Hindlimb muscle (tissue), 1 donor: Measurements from ENCODE around the gene NOXA1. TPM values are rescaled to one million over a fixed set of nuclear protein-coding genes. Genes with fewer than 3 reads are reported as not detected.

Experiments
- DNase-seq: peaks from one replicate; pipeline ENCODE4 v3.0.0-alpha.2; 2013
- polyA plus RNA-seq: library from polyadenylated mRNA; unstranded; fragments of 120-200 nt; gene quantifications from one replicate; pipeline ENCODE4 v1.2.1, GENCODE V29; 2013; ENCODE audit not compliant: insufficient read length

The NOXA1 gene
- polyA plus RNA-seq, 1 donor, result 4.2 TPM

DNA sequence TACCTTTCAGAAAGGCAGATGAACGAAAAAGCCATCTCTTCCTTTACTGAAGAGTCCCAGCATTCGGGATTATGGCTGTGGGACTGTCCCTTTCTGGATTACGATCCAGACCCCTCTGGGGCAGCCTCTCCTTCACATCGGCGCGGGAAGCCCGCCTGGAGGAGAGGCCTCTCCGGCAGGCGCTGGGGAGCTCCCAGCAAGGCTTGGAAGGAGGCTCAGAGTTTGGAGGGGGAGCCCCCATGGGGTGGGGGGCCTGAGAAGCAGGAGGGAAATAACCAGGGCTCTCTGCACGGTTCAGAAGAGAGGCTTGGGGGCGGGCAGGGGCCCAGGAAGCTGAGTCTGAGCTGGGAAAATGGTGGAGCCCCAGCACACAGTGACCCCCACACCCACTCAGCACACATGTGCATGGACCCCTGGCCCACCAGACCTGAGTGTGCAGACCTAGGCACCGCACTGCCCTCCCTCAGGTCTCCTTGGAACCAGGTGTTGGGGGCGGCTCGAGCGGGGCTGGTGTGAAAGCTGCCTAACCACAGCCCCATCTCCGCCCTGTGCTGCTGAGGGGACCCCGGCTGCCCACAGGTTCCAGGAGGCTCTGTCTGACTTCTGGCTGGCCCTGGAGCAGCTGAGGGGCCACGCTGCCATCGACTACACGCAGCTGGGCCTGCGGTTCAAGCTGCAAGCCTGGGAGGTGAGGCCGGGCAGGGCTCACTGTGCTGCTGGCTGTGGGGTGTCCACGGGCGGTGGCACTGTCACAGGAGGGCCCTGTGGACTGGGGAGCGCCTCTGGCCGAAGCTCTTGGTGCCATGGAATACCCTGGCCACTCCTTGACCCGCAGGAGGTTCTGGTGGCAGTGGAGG is 4.5 kb downstream of the NOXA1 start:
- DNase-seq, result no peak

DNA sequence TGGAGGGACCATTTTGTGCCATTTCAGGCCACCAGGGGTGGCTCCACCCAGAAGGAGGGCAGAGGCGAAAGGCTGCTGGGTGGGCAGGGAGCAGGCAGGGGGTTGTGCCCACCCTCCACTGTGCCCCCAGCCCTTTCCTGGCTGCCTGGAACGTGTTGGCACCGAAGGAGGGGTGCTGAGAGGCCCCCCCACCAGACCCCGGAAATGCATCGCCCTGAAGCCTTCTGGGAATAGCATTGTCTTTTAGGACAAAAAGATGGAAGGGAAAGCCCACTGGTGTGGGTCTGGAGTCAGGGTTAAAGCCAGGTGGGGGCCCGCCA is 5.1 kb downstream of the NOXA1 start:
- no peak for DNase-seq

DNA sequence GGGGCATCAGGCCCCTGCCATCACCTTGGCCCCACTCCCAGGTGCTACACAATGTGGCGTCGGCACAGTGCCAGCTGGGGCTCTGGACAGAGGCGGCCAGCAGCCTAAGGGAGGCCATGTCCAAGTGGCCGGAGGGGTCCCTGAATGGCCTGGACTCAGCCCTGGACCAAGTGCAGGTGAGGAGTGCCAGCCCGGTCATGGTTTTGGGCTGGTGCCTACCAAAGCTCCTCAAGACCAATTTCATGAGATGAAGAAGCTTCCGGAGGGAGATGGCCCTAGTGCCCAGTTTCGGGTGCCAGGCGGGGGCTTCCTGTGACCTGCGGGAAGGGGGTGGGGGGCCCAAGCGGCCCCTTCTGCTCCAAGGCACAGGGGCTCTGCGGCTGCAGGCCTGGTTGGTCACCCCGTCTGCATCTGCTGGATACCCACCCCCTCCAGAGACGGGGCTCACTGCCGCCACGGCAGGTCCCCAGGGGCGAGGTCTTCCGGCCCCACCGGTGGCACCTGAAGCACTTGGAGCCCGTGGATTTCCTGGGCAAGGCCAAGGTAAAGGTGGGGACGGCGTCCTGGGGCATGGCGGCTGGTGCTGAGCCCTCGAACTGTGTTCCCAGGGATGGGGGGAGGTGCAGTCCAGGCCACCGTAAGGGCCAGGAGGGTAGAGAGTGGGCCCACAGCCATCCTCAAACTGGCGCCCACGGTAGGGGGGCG is 5.8 kb downstream of the NOXA1 start:
- no peak for DNase-seq

DNA sequence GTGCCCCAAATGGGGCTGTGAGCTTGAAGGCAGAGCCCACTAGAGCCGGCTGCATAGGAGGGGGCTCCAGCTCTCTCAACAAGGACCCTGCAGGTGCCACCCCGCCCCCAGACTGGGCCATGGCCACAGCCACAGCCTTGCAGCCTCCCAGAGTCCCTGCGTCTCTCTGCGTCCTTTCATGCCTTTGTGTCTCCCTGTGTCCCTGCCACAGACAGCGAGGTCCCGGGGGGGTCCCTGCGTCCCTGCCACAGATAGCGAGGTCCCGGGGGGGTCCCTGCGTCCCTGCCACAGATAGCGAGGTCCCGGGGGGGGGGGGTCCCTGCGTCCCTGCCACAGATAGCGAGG is 6.3 kb downstream of the NOXA1 start:
- DNase-seq, result no peak

GRCh38 chr9:137429974-137430722 is 7.0 kb downstream of the NOXA1 start:
- no peak for DNase-seq

- no peak for DNase-seq
These were observed 7.7 kb downstream of the NOXA1 start for GRCh38 chr9:137430723-137431415.

DNA sequence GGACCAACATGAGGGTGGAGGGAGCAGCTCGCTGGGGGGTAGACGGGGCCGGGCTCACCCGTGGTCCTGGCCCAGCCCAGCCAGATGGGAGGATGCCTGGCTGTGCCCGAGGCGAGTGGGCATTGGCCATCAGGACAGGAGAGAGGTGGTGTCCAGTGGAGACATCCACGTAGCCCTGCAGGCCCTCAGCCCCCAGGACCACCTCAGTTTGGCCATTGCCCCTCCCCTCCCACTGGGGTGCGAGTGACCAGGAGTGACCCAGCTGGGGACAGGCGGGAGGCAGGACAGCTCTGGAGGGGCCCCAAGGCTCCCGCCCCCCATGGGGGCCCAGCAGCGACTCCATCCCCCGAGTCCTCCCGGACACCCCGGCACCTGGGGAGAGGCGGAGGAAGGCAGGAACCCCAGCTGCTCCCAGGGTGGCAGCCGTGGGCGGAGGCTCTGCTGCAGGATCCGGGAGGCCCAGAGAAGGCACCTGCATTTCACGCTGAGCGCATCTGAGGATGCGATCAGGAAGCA is 8.3 kb downstream of the NOXA1 start:
- DNase-seq, result no peak

DNA sequence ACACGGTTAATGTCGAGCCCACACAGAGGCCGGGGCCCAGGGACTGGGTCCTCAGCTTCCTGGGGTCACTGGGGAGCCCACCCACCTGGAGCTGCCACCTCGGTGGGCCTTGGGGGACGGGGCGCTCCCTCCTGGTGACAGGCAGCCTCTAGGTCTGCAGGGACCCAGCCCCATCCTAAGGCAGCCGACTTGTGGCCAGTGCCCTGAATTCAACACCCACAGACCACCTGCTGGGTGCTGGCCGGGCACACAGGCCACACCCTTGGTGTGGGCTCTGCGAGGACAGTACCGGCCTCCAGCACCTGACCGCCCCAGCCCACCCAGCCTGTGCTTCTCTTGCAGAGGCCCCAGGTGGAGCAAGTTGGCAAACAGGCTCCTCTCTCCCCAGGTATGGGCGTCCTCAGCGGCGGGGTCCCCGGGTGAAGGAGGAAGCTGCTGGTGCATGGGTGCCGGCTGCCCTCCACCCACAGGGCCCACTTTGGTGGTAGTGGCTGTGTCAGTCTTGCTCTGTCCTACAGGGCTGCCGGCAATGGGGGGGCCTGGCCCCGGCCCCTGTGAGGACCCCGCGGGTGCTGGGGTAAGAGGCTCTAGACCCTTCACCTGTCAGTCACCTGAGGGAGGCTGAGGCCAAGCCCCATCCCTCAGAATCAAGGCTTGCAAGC is 9.6 kb downstream of the NOXA1 start:
- no peak for DNase-seq

- DNase-seq, result no peak
These were observed 10.2 kb downstream of the NOXA1 start for GRCh38 chr9:137433349-137433915.

DNA sequence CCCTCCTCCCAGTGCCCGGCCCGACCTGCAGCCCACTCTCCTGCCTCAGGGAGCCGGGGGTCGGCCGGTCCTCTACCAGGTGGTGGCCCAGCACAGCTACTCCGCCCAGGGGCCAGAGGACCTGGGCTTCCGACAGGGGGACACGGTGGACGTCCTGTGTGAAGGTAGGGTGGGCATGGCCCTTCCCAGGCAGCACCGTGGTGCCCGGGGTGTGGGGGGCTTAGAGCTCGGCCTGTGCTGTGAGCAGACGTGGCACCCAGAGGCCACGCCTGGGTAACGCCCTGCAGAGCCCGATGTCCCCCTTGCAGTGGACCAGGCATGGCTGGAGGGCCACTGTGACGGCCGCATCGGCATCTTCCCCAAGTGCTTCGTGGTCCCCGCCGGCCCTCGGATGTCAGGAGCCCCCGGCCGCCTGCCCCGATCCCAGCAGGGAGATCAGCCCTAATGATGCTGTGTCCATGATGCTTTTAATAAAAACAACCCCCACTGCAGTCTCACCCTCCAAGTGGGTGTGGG is 10.8 kb downstream of the NOXA1 start:
- no peak for DNase-seq

DNA sequence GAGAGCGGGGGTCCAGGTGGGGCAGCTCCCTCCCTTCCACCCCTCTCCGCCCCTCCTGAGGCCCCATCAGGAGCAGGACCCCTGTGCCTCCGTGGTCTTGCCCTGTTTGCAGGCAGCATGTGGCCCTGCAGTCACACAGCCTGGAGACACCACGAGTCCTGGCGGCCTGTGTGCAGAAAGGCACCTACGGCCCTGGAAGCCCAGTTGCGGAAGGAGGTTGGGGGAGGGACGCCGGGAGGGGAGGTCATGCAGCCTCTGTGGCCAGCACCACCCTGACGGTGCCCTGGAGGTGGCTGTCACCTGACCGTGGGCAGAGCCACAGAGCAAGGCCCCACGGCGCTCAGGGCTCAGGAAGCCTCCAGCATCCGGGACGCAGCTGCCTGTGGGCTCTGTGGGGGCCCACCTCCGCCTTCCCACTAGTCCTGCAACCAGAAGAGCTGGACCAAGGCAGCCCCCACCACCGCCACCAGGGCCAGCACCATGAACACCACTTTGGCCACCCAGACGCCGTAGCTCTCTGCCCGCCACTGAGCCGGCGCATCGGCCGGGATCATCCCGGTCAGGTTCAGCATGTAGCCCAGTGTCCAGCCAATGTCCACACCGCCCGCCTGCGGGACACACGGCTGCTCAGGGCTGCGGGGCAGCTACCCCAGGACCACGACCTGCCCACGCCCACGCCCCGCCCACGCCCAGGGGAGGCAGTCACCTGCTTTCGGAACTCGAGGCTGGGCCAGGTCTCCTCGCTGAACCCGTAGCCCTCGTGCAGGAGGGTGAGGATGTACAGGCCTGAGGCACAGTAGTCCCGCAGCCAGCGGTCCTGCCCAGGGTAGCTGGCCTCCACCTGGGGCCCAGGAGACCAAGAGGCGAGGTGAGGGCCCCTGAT is 11.5 kb downstream of the NOXA1 start:
- DNase-seq, result no peak

DNA sequence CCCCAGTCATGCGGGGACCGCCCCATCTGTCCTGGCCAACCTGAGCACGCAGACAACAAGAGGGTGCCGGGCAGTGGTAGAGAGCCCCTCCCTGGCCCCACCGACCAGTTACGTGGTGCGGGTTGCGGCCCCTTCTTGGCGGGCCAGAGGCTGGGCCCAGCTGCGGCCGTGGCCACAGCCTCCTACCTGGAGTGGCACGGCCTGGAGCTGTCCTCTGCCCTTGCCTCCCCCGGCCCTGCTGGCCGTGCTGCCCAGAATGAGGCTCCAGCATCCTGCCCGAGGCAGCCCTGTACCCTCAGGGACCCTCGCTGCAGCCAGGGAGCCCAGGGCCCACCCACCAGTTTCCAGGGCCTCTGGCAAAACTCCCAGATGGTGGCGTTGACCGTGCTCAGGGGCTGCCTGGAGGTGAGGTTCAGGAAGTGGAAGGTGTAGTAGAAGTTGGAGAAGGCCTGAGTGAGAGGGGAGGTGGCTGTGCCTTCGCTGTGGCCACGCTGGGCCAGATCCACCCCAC is 12.2 kb downstream of the NOXA1 start:
- DNase-seq, result no peak

- no peak for DNase-seq
These were observed 13.0 kb downstream of the NOXA1 start for GRCh38 chr9:137435980-137436760.

GRCh38 chr9:137436761-137437600 is 13.8 kb downstream of the NOXA1 start:
- DNase-seq, result no peak

- DNase-seq, result no peak
These were observed 14.7 kb downstream of the NOXA1 start for GRCh38 chr9:137437691-137438590.

DNA sequence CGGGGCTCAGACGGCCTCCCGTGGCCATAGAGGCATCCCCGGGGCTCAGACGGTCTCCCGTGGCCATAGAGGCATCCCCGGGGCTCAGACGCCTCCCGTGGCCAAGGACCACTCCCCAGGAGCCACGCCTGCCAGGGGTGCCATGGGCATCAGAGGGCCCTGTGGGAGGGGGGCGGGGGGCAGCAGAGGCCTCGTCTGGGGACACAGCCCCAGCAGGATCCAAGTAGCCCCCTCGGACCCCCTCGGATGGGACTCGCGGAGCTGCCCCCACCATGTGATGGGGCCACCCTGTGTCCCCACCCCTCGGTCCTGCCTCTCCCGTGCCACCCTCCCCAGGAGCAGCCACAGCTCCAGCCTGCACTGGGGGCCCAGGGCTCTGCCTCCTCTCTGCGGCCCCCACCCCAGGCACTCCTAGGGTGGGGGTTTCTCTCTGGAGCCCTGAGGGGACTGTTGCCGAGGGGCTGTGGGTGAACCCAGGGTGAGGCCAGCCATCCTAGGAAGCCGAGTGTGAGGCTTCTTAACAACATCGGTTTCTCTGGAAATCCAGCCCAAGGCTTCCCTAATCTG is 15.5 kb downstream of the NOXA1 start:
- no peak for DNase-seq

DNA sequence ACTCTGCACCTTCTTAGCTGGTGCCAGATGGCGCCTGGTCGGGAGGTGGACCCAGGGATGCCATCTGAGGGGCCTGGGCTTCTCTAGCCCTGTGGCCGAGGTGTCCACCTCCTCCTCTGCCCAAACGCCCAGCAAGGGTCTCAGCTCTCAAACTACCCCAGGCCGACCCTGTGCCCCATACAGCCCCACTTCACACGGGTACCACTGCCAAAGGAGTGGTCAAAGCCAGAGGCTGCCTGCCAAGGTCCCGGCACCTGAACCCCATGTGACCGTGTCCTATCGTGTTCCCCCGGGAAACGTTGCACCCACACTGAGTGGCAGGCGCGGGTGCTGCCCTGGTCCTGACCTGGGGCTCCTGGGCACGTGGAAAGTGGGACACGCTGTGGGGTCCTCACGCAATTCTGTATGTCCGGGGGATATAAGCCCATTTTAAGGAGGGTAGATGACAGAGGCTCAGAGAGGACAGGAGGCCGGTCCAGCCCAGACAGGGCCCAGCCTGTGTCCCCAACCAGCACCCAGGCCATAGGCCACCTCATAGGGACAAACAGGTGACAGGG is 16.0 kb downstream of the NOXA1 start:
- DNase-seq, result no peak
